Stimulated activated CD4-positive, alpha-beta T cell treated with anti-CD3 and anti-CD28 coated beads, TNF-alpha, amount 100 ng/mL, for 24 hours (primary cell): ENCODE results near the gene ZNF765.
A peak's percentile ranks its signal among the peaks of the same experiment; 100 is the strongest.
"Not testable (repeated sequence)": the region's sequence is repeated elsewhere in the genome, so short reads cannot be mapped to it uniquely, and the experiment has no call there.

ENCODE experiments used
- DNase-seq, 3 experiments: peaks; one replicate each; pipeline ENCODE4 v3.0.0-alpha.2; 2020; ENCODE audit warnings: low read depth in 3 of 3

Gene ZNF765

GRCh38 chr19:53422551-53422950 is 27.6 kb downstream of the ZNF765 start:
- no peak for DNase-seq

DNA sequence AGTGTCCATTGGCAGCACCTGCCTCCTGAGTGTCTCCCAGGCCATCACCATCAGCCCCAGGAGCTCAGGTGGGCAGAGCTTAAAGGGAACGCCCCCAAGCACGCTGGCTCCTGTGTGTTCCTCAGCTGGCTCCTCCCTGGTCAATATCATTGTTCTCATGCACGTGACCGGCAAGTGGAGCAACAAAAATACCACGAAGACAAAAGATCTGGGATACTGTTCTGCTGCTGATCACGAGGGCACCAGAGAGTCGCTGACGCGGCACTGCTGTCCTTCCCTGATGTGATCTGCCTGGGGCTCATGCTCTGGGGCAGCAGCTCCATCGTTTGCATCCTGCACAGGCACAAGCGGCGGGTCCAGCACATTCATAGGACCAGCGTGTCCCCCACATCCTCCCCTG is 28.1 kb downstream of the ZNF765 start:
- not testable (repeated sequence) for DNase-seq

- DNase-seq: not testable (repeated sequence)
These were observed 28.7 kb downstream of the ZNF765 start for GRCh38 chr19:53423680-53424079.

DNA sequence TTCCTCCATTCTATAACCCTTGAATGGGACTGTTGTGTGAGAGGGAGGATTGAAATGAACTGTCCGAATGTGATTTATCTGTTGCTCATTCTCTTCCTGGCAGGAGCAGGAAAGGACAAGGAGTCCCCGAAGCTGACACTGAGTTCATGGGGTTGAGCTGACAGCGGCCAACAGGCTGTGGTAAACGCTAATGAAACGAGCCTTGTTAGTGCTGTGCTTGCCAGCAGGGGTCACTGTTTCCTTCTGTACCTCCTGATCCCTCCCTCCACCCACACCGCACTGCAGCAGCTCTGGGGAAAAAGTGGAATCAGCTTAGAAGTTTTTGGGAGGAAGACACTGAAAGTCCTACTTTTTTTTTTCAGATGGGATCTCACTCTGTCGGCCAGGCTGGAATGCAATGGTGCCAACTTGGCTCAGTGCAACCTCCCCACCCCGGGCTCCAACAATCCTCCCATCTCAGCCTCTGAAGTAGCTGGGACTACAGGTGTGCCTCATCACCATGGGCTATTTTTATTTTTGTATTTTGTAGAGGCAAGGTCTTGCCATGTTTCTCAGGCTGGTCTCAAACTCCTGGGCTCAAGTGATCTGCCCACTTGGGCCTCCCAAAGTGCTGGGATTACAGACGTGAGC is 30.1 kb downstream of the ZNF765 start:
- peak; percentile 48 to 53 (median 50) for DNase-seq

- peak; percentile 95 to 98 (median 96) for DNase-seq
These were observed 36.6 kb downstream of the ZNF765 start, which contains the start of gene ZNF761 for GRCh38 chr19:53431399-53432087. Gene ZNF761, plus strand, starts transcription at chr19:53431984. Its CDS starts 15,285 bp downstream, at chr19:53447269.

- peak in 1 of 3 experiments; percentile 7 for DNase-seq
These were observed 37.2 kb downstream of the ZNF765 start for GRCh38 chr19:53432088-53432661.

DNA sequence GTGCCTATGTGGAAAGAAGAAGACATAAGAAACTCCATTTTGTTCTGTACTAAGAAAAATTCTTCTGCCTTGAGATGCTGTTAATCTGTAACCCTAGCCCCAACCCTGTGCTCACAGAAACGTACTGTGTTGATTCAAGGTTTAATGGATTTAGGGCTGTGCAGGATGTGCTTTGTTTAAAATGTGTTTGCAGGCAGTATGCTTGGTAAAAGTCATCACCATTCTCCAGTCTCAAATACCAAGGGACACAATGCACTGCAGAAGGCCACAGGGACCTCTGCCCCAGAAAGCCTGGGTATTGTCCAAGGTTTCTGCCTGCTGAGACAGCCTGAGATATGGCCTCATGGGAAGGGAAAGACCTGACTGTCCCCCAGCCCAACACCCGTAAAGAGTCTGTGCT is 48.9 kb downstream of the ZNF765 start:
- DNase-seq: not testable (repeated sequence)

DNA sequence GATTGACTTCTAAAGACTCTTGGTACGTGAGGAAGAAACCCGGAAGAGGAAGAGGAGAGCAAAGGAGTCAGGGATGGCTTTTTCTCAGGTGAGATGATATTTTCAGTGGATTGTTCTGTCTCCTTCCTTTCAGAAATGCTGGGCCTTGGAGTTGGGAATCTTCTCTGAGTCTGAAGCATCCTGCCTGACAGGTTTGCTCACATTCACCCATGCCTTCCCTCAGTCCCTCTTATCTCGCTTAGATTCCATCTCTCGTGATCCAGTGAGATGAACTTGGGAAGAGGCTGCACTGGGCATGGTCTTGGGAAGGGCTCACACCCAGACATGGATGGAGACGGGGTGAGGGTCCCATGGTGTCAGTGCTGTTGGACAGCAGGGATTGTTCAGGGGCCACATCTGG is 52.2 kb downstream of the ZNF765 start:
- DNase-seq: not testable (repeated sequence)

DNA sequence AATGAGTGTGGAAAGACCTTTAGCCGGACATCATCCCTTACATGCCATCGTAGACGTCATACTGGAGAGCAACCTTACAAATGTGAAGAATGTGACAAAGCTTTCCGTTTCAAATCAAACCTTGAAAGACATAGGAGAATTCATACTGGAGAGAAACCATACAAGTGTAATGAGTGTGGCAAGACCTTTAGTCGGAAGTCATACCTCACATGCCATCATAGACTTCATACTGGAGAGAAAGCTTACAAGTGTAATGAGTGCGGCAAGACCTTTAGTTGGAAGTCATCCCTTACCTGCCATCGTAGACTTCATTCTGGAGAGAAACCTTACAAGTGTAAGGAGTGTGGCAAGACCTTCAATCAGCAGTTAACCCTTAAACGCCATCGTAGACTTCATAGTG is 60.9 kb downstream of the ZNF765 start:
- no peak for DNase-seq

DNA sequence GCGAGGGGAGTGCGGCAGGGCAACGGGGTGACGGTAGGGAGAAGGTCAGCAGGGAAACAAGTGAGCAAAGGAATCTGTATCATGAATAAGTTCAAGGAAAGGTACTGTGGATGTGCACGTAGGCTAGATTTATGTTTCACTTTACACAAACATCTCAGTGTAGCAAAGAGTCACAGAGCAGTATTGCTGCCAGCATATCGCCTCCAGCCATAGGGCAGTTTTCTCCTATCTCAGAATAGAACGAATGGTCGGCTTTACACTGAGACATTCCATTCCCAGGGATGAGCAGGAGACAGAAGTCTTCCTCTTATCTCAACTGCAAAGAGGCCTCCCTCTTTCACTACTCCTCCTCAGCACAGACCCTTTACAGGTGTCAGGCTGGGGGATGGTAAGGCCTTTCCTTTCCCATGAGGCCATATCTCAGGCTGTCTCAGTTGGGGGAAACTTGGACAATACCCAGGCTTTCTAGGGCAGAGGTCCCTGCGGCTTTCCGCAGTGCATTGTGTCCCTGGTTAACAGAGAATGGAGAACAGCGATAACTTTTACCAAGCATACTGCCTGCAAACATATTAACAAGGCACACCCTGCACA is 65.3 kb downstream of the ZNF765 start:
- DNase-seq: not testable (repeated sequence)

DNA sequence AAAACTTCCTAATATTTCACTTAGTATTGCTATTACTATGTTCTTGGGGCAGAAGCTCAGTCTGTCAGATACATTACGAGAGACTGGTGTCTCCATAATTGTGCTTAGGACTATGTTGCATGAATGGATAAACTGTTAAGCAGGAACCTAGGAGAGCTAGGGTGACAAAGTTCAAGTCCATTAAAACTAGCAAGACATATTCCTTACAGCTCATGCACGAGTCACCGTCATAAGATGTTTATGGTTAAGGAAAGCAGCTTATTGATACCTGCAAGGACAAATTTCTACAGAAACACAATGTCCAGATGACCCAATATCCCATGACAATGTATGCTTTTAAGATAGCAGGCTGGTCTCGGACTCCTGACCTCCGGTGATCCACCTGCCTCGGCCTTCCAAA is 66.9 kb downstream of the ZNF765 start:
- no peak for DNase-seq

DNA sequence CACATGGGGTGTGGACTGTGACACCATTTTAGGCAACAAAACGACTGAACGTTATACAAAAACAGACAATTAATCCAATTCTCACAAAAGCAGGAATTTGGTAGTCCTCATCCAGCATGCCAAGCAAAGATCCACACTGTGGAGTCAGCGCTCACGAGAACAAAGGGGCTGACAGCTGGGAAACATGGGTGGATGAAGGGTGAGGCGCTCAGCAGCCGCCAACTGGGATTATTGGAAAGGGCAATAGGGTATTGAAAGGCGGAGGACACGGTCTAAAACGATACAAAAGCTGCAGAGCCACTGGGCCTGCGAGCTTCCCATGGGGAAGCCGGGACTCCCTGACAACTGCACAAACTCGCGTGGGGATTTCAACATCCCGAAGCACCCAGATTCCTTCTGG is 67.9 kb downstream of the ZNF765 start:
- no peak for DNase-seq

DNA sequence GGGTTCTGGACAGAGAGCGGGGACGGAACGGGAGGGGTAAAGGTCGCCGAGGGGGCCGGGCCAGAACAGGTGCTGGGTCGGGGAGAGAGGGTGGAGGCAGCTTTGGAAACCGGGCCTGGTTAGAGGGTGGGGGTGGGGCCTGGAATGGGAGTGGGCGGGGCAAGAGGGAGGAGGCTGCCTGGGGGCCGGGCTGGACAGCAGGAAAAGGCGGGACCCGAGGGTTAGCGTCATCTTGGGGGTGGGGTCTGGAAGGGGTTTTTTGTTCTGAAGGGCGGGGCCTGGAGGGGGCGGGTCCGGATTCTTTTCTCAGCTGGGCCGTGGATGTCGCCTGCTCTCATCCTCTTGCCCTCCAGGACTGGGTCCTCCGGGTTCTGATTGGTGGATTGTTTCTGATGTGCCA is 68.3 kb downstream of the ZNF765 start:
- no peak for DNase-seq

DNA sequence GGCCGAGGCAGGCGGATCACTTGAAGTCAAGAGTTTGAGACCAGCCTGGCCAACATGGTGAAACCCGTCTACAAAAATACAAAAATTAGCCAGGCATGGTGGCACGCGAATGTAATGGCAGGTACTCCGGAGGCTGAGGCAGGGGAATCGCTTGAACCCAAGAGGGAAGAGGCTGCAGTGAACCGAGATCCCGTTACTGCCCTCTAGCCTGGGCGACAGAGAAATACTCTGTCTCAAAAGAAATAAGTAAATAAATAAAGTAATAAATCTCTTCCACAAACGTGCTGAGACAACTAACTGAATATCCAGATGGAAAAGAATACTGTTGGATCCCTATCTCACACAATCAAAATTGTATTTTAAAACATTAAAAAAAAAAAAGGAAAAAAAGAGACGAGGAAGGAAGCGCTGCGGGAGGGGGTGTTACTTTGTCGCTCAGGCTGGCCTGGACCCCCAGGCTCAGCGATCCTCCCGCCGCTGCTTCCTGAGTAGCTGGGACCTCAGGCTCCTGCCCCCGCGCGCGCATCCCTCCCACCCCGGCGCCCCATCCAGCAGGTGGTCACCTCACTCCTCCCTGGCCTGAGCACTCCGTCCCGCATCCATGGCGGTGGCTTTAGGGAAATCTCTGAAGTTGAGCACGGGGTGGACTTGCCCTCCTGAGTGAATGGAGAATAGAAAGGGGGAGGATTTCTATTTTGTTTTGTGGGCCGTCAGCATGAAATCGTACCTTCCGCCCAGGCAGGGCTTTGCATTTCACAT is 72.0 kb downstream of the ZNF765 start:
- DNase-seq: no peak

DNA sequence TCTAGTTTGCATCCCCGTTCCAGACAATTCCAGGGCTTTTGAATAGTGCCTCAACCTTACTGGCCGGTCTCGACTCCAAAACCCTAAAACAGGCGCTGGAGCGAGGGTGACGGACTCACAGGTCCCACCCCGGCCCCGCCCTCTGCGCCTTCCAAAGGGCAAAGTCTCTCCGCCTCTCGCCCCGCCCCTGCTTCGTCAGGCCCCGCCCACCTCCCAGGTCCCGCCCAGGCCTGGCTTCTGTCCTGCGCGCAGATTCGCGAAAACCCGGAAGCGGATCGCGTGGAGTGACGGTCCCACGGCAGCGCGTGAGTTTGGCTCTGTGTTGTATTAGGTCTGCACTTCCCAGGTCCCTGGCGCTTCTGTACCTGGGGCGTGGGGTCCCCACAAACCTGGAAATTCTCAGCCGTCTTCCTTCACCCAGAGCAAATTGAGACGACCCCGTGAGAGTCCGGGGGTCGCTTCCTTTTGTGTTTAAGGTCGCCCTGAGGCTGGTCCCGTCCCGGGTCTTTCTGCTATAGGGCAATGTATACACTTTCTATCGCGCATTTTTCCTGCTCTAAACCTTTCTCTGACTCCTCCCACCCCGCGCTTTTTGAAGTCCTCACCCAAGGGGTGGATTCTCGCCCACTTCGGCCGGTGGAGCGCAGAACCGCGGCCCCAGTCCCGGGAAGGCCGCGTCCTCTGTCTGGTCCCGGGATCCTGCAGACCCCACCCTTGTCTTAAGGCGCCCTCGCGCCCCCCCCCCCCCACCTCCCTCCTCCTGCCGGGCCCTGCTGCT is 72.7 kb downstream of the ZNF765 start, which contains the start of gene ZNF813:
Gene ZNF813, plus strand, starts transcription at position 249 of the 778 bp plus-strand sequence. CDS start 16,090 bp downstream, outside the sequence.
- peak; percentile 92 to 95 (median 92) for DNase-seq

DNA sequence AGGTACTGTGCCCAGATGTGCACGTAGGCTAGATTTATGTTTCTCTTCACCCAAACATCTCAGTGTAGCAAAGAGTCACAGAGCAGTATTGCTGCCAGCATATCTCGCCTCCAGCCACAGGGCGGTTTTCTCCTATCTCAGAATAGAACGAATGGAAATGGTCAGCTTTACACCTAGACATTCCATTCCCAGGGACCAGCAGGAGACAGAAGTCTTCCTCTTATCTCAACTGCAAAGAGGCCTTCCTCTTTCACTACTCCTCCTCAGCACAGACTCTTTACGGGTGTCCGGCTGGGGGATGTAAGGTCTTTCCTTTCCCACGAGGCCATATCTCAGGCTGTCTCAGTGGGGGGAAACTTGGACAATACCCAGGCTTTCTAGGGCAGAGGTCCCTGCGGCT is 73.7 kb downstream of the ZNF765 start:
- not testable (repeated sequence) for DNase-seq

GRCh38 chr19:53471916-53472315 is 77.0 kb downstream of the ZNF765 start:
- no peak for DNase-seq

- DNase-seq: not testable (repeated sequence)
These were observed 79.9 kb downstream of the ZNF765 start for GRCh38 chr19:53474832-53475231.

DNA sequence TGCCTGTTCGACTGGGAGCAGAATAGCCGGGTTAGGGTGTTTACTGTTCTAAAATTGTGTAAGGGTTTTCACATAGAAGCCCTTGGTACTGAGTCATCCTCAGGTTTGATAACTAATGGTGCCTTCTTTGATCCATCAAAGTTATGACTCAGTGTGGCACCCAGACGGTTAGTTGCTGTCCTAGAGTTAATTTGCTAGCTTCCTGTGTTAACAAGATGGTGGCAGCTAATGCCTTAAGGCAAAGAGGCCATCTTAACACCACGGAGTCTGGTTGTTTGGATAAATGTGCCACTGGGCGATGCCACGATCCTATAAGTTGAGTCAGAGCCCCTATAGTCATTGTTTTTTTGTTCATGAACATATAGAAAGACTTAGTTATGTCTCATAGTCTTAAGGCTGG is 80.5 kb downstream of the ZNF765 start:
- not testable (repeated sequence) for DNase-seq
